HepG2 (cell line): Measurements from ENCODE around the gene CTSW. TPM values are rescaled to one million over a fixed set of nuclear protein-coding genes. Genes with fewer than 3 reads are reported as not detected.

ENCODE experiments used
- CEBPG ChIP-seq: IDR thresholded peaks from 2 replicates; pipeline ENCODE4 v1.6.1; 2016
- CENPX ChIP-seq: sonication (generic); formaldehyde crosslinking; IDR thresholded peaks from 2 replicates; pipeline ENCODE4 v1.9.0; 2021; ENCODE audit warnings: mild to moderate bottlenecking, missing genetic modification reagents, moderate library complexity
- CREM ChIP-seq, 2 experiments: sonication (generic) in 1 of 2; formaldehyde crosslinking in 1 of 2; IDR thresholded peaks; 2 replicates each; pipeline versions ENCODE4 v1.4.0 to v1.6.1; 2016 to 2020; ENCODE audit warnings: antibody characterized with exemption in 1 of 2, mild to moderate bottlenecking in 1 of 2, missing genetic modification reagents in 1 of 2
- DMTF1 ChIP-seq: sonication (generic); formaldehyde crosslinking; IDR thresholded peaks from 2 replicates; pipeline ENCODE4 v1.4.0; 2020; ENCODE audit warnings: mild to moderate bottlenecking, missing genetic modification reagents
- DNMT3B ChIP-seq: conservative IDR thresholded peaks from 2 replicates; pipeline ENCODE4 v1.6.1; 2016; ENCODE audit warnings: missing biosample characterization, control low read depth
- DR1 ChIP-seq: sonication (generic); formaldehyde crosslinking; IDR thresholded peaks from 2 replicates; pipeline ENCODE4 v1.8.0; 2021; ENCODE audit warnings: mild to moderate bottlenecking, missing genetic modification reagents, inconsistent platforms
- MTF1 ChIP-seq: sonication (generic); formaldehyde crosslinking; IDR thresholded peaks from 2 replicates; pipeline ENCODE4 v1.5.0; 2020; ENCODE audit warnings: missing genetic modification reagents
- NFYB ChIP-seq: sonication (generic); formaldehyde crosslinking; IDR thresholded peaks from 2 replicates; pipeline ENCODE4 v1.4.0; 2020; ENCODE audit warnings: missing genetic modification reagents
- NKX3-1 ChIP-seq: sonication (generic); formaldehyde crosslinking; IDR thresholded peaks from 2 replicates; pipeline ENCODE4 v1.5.0; 2020; ENCODE audit warnings: missing genetic modification reagents
- POGZ ChIP-seq: sonication (generic); formaldehyde crosslinking; IDR thresholded peaks from 2 replicates; pipeline ENCODE4 v1.4.0; 2020; ENCODE audit warnings: mild to moderate bottlenecking, missing genetic modification reagents
- RBM22 ChIP-seq: fragments of 200-400 bp; formaldehyde crosslinking; optimal IDR thresholded peaks from 2 replicates; pipeline ENCODE3; 2017; ENCODE audit warnings: mild to moderate bottlenecking, low read length, moderate library complexity
- SP1 ChIP-seq, 2 experiments: fragments of 450-650 bp in 1 of 2; sonication (generic) in 1 of 2; formaldehyde crosslinking in 1 of 2; IDR thresholded peaks; 2 replicates each; pipeline versions ENCODE4 v1.4.0 to v1.6.1; 2016 to 2020; ENCODE audit warnings: missing genetic modification reagents in 1 of 2
- TCF7L2 ChIP-seq: IDR thresholded peaks from 2 replicates; pipeline ENCODE4 v1.6.1; 2011; ENCODE audit warnings: mild to moderate bottlenecking, low read depth, low read length, moderate library complexity
- TEF ChIP-seq: sonication (generic); formaldehyde crosslinking; IDR thresholded peaks from 2 replicates; pipeline ENCODE4 v1.5.0; 2020; ENCODE audit warnings: missing genetic modification reagents
- THYN1 ChIP-seq: sonication (generic); formaldehyde crosslinking; IDR thresholded peaks from 2 replicates; pipeline ENCODE4 v1.8.1; 2023; ENCODE audit warnings: low read depth, mild to moderate bottlenecking, moderate library complexity, missing genetic modification reagents, borderline replicate concordance
- ZBTB10 ChIP-seq: sonication (generic); formaldehyde crosslinking; IDR thresholded peaks from 2 replicates; pipeline ENCODE4 v1.4.0; 2020; ENCODE audit warnings: missing genetic modification reagents, borderline replicate concordance
- ZNF605 ChIP-seq: sonication (generic); formaldehyde crosslinking; IDR thresholded peaks from 2 replicates; pipeline ENCODE4 v1.8.0; 2022; ENCODE audit warnings: mild to moderate bottlenecking, missing genetic modification reagents
- ZNF749 ChIP-seq: sonication (generic); formaldehyde crosslinking; IDR thresholded peaks from 2 replicates; pipeline ENCODE4 v1.8.0; 2022; ENCODE audit warnings: mild to moderate bottlenecking, missing genetic modification reagents, moderate library complexity, borderline replicate concordance
- ZNF781 ChIP-seq: sonication (generic); formaldehyde crosslinking; IDR thresholded peaks from 2 replicates; pipeline ENCODE4 v1.5.1; 2020; ENCODE audit warnings: borderline replicate concordance, mild to moderate bottlenecking, missing genetic modification reagents; ENCODE audit errors: not compliant biosample characterization
- polyA plus RNA-seq, 8 experiments: library from polyadenylated mRNA; depleted of rRNA in 3 of 8; stranded (reverse) in 7 of 8; unstranded in 1 of 8; fragments of >200 nt; fragmentation: Illumina TruSeq in 4 of 8; extraction: Trizol in 4 of 8; gene quantifications; 2 replicates each; pipeline versions ENCODE4 v1.2.1 to v1.2.3, GENCODE V29; 2011 to 2016; ENCODE audit warnings: low read depth in 4 of 8, missing spikeins in 1 of 8, mixed read lengths in 1 of 8; ENCODE audit not compliant: insufficient read depth in 1 of 8
- total RNA-seq, 5 experiments: library from RNA; depleted of rRNA; stranded (reverse); fragments of >200 nt; fragmentation: Illumina TruSeq; extraction: Trizol; gene quantifications; 2 replicates each; pipeline ENCODE4 v1.2.3, GENCODE V29; 2016; ENCODE audit warnings: low read depth in 1 of 5
- TF ChIP-seq, protein P1 (sequence below): IDR thresholded peaks from 2 replicates; pipeline ENCODE4 v1.6.1; 2016

The CTSW gene
- total and polyA plus RNA-seq, 2 of the 13 experiments (the other 11 are each of a cell fraction or from before 2014, with no cell fraction given): 0.09 TPM; not detected in 1

GRCh38 chr11:65888163-65888814 is 8.7 kb downstream of the CTSW start, which contains the start of gene FIBP (continued):
- TF ChIP-seq TCF7L2: no peak
- no peak for TF ChIP-seq CENPX
- TF ChIP-seq SP1 (IDR thresholded peaks at IDR 0.05): no peak
- TF ChIP-seq SP1 (CRISPR knock-in tag; IDR thresholded peaks at IDR 0.05): peak; percentile 35; the same call in 1 of the 2 replicates
- TF ChIP-seq ZNF781 (CRISPR knock-in tag): peak; percentile 30
- TF ChIP-seq CREM (IDR thresholded peaks at IDR 0.05): peak; percentile 71
- peak; percentile 5; the same call in 1 of the 2 replicates for TF ChIP-seq CREM (CRISPR knock-in tag; IDR thresholded peaks at IDR 0.05)
- no peak for TF ChIP-seq ZBTB10
- peak; percentile 77 for TF ChIP-seq ZNF605 (CRISPR knock-in tag)
- no peak for TF ChIP-seq TEF (CRISPR knock-in tag)
- no peak for TF ChIP-seq MTF1 (CRISPR knock-in tag)
- 0 out of 2 replicates have a peak, but pooled peaks have one; percentile 5 for TF ChIP-seq CEBPG (CRISPR knock-in tag)
- TF ChIP-seq, protein P1, sequence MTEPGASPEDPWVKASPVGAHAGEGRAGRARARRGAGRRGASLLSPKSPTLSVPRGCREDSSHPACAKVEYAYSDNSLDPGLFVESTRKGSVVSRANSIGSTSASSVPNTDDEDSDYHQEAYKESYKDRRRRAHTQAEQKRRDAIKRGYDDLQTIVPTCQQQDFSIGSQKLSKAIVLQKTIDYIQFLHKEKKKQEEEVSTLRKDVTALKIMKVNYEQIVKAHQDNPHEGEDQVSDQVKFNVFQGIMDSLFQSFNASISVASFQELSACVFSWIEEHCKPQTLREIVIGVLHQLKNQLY (CRISPR knock-in tag): peak; percentile 12; the same call in 1 of the 2 replicates
- TF ChIP-seq DNMT3B: no peak
- TF ChIP-seq NKX3-1 (CRISPR knock-in tag): no peak; the same call in 1 of the 2 replicates
- TF ChIP-seq POGZ (CRISPR knock-in tag): no peak
- no peak for TF ChIP-seq DMTF1 (CRISPR knock-in tag)
- no peak for TF ChIP-seq THYN1 (CRISPR knock-in tag)
- no peak for TF ChIP-seq DR1 (CRISPR knock-in tag)
- peak; percentile 49; the same call in 1 of the 2 replicates for TF ChIP-seq NFYB (CRISPR knock-in tag)
- TF ChIP-seq ZNF749 (CRISPR knock-in tag): 0 out of 2 replicates have a peak, but pooled peaks have one; percentile 39
- TF ChIP-seq RBM22: no peak
